ENCODE data around the gene LEMD2.

LEMD2 gene

GRCh38 chr6:33732817-33733708 lies 55.9 kb downstream of the LEMD2 start:
- DNase-seq: no peak

GRCh38 chr6:33732385-33732784 lies 56.5 kb downstream of the LEMD2 start:
- DNase-seq: no peak

- DNase-seq: no peak
These were observed 57.1 kb downstream of the LEMD2 start for GRCh38 chr6:33731751-33732282.

- DNase-seq: no peak
These were observed 57.9 kb downstream of the LEMD2 start for GRCh38 chr6:33731035-33731434.

- DNase-seq: no peak
These were observed 58.3 kb downstream of the LEMD2 start for GRCh38 chr6:33730611-33731010.

- no peak for DNase-seq
These were observed 59.9 kb downstream of the LEMD2 start for GRCh38 chr6:33729059-33729458.

- no peak for DNase-seq
These were observed 60.5 kb downstream of the LEMD2 start for GRCh38 chr6:33728438-33728837.

GRCh38 chr6:33727932-33728331 lies 61.0 kb downstream of the LEMD2 start:
- DNase-seq: no peak

- no peak for DNase-seq
These were observed 61.8 kb downstream of the LEMD2 start for GRCh38 chr6:33727126-33727525.

- DNase-seq: no peak
These were observed 62.2 kb downstream of the LEMD2 start for GRCh38 chr6:33726696-33727095.

GRCh38 chr6:33725891-33726673 lies 62.8 kb downstream of the LEMD2 start:
- no peak for DNase-seq

- no peak for DNase-seq
These were observed 63.7 kb downstream of the LEMD2 start for GRCh38 chr6:33725222-33725621.

- DNase-seq: no peak
These were observed 64.6 kb downstream of the LEMD2 start for GRCh38 chr6:33724102-33725023.

- no peak for DNase-seq
These were observed 65.4 kb downstream of the LEMD2 start for GRCh38 chr6:33723371-33724085.

- DNase-seq: no peak
These were observed 66.8 kb downstream of the LEMD2 start for GRCh38 chr6:33722103-33722623.

GRCh38 chr6:33721508-33721907 lies 67.4 kb downstream of the LEMD2 start:
- DNase-seq: no peak
